IPS-20b (cell line): Measurements from ENCODE around the gene MYO1E.

Source experiments
- H3K27ac ChIP-seq: one replicate; pipeline ENCODE4 v1.5.1; 2013; ENCODE audit warnings: low read length
- H3K27me3 ChIP-seq: 2 replicates; pipeline ENCODE4 v1.6.1; 2013; ENCODE audit warnings: mild to moderate bottlenecking, low read length, inconsistent platforms; ENCODE audit not compliant: insufficient read depth
- H3K36me3 ChIP-seq: 2 replicates; pipeline ENCODE4 v1.6.1; 2013; ENCODE audit warnings: low read depth, mild to moderate bottlenecking, inconsistent platforms, low read length, moderate library complexity; ENCODE audit not compliant: insufficient read depth
- H3K4me1 ChIP-seq: 2 replicates; pipeline ENCODE4 v1.6.1; 2013; ENCODE audit warnings: mild to moderate bottlenecking, control low read depth, inconsistent platforms, low read length, moderate library complexity; ENCODE audit not compliant: insufficient read depth
- H3K4me3 ChIP-seq: 2 replicates; pipeline ENCODE4 v1.5.1; 2013; ENCODE audit warnings: mild to moderate bottlenecking, low read length, inconsistent platforms
- H3K9ac ChIP-seq: 2 replicates; pipeline ENCODE4 v1.6.1; 2013; ENCODE audit warnings: low read depth, mild to moderate bottlenecking, inconsistent platforms, low read length, moderate library complexity
- H3K9me3 ChIP-seq: 2 replicates; pipeline ENCODE4 v1.6.1; 2013; ENCODE audit warnings: mild to moderate bottlenecking, low read depth, low read length, inconsistent platforms; ENCODE audit not compliant: insufficient read depth

MYO1E gene

DNA sequence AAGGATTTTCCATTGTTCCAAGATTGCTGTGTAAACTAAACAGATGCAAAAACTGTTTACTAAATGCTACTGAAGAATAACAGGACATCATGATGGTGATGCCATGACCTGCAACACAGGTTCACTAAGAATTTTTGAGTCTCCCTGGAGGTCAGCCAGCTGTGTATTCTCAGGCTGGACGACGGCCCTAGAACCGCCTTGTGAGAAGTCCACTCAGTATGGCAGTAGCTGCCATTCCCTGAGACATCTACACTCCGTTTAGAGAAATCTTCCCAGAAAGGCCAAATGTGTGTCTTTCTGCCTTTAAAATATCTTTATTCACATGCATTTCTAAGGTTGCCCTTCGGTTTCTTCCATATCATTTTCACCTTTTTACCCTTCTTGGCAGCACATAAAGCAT is 63.3 kb downstream of the MYO1E start:
- no peaks in the 10 kb centered on the region for H3K36me3 ChIP-seq
- no peak overlapping the region for H3K27ac ChIP-seq
- no peaks in the 10 kb centered on the region for H3K9me3 ChIP-seq
- H3K4me3 ChIP-seq, result no peak overlapping the region
- no peaks in the 10 kb centered on the region for H3K27me3 ChIP-seq
- peaks cover 9% of the 10 kb centered on the region; the same call in 1 of the 2 replicates for H3K4me1 ChIP-seq
- H3K9ac ChIP-seq, result no peak overlapping the region

DNA sequence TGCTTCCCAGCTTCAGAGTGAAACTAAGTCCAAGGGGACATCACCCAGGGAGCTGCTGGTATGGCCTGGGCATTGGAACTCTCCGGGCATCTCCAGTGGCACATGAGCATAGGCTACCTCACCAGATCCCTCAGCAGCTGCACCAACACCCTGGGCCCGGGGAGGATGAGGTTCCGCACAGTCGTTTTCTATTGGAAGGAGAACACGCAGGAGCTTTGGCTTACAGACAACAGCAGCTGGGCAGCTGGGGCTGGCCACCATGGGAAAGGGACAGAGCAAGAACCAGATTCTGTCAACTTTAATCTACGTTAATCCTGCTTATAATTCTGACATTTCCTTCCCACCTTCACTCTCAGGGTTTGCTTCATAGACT is 65.5 kb downstream of the MYO1E start:
- no peaks in the 10 kb centered on the region for H3K27me3 ChIP-seq
- no peaks in the 10 kb centered on the region for H3K4me1 ChIP-seq
- no peaks in the 10 kb centered on the region for H3K9me3 ChIP-seq
- H3K9ac ChIP-seq, result no peak overlapping the region
- H3K4me3 ChIP-seq, result no peak overlapping the region
- no peaks in the 10 kb centered on the region for H3K36me3 ChIP-seq
- no peak overlapping the region for H3K27ac ChIP-seq

DNA sequence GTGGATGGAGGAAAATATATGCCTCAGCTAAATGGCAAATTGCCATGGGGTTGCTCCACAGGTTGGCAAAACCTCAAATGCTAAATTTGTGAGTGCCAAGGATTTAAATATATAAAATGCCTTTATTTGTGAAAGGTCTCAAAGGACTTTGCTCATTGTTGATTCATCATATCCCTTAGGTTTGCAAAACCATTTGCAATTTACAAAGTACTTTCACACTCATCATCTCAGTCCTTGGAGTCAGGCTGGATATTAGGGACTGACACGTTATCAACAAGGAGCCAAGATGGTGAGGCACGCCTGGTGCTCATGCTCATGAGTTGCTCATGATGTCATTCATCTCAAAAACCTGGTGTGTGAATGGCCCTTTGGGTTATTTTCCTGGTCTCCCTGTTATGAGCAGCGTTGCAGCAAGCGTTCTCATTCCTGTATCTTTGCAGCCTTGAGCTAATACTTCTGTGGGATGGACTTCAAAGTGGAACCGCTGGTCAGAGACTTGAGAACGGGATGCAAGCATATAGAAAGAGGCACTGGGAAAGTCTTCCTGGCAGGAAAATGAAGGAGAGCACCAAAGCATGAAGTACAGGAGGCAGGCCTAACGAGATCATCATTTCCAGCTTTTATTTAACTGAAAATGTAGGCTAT is 66.0 kb downstream of the MYO1E start:
- Histone ChIP-seq H3K9ac (no peak overlapping the region), H3K27ac (no peak overlapping the region), H3K9me3 (no peaks in the 10 kb centered on the region), H3K27me3 (no peaks in the 10 kb centered on the region), H3K4me3 (no peak overlapping the region), H3K36me3 (no peaks in the 10 kb centered on the region), H3K4me1 (no peaks in the 10 kb centered on the region)

DNA sequence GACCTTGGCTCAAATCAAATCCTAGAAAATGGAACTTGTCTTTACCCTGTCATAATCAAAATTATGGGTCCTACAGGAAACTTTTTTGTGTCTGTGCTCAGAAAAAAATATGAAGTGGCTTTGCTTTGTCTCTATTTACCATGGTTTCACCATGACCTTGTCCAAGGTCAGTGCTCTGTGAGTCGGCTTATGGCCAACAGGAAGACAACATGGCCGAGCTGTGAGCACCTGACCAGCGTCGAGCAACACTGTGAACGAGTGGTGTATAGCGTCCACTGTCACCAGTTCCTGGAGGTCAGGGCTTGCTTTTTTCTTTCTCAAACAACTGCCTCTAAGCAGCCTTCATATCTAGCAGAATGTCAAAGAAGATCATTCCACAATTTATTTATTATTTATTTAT is 67.9 kb downstream of the MYO1E start:
- Histone ChIP-seq H3K9ac (no peak overlapping the region), H3K27me3 (no peaks in the 10 kb centered on the region), H3K4me1 (no peaks in the 10 kb centered on the region; the same call in 1 of the 2 replicates), H3K36me3 (no peaks in the 10 kb centered on the region), H3K9me3 (no peaks in the 10 kb centered on the region), H3K27ac (no peak overlapping the region), H3K4me3 (no peak overlapping the region)

DNA sequence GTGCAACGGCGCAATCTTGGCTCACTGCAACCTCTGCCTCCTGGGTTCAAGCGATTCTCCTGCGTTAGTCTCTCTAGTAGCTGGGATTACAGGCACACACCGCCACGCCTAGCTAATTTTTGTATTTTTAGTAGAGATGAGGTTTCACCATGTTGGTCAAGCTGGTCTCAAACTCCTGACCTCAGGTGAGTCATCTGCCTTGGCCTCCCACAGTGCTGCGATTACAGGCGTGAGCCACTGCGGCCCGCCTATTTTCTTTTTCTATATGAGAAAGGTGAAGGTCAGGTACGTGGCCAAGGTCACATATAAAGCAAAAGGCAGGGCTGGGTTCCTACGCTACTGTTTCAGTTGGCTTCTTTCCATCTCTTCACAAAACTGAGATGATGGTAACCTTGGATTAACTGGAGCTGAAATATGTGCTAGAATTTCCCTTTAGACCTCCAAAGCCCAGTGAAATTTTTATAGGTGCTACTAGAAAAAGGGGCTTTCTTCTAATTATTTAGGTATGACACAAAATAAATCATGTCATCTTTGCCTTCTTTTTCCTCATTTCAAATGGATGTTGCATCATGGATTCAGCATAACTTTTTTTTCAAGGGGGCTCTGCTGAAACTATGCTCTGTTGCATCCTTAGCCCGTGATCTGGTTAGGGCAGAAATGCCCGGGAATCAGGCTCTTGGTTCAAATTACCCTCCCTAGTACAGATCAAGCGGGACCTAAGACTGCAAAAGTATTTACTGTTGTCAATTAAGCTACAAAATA is 68.5 kb downstream of the MYO1E start:
- Histone ChIP-seq H3K36me3 (no peaks in the 10 kb centered on the region), H3K27ac (no peak overlapping the region), H3K9ac (no peak overlapping the region), H3K27me3 (no peaks in the 10 kb centered on the region), H3K4me3 (no peak overlapping the region), H3K9me3 (no peaks in the 10 kb centered on the region), H3K4me1 (no peaks in the 10 kb centered on the region; the same call in 1 of the 2 replicates)

DNA sequence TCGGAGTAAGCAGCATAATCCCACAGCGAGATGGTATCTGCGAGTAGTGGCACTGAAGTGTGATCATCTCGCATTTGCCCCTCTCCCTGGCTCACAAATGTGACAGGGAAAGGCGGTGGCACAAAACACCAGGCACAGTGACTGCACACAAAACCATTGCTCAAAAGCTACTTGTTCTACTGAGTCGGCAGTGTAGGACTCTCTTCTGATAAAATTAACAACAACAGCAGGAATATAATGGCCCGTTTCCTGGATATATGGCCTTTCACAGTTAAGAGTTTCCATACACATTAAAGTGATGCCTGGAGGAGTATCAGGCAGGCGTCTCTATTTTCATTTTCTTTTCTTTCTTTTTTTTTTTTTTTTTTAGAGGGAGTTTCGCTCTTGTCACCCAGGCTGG is 69.0 kb downstream of the MYO1E start:
- Histone ChIP-seq H3K27ac (no peak overlapping the region), H3K4me3 (no peak overlapping the region), H3K9me3 (no peaks in the 10 kb centered on the region), H3K27me3 (no peaks in the 10 kb centered on the region), H3K9ac (no peak overlapping the region), H3K4me1 (no peaks in the 10 kb centered on the region; the same call in 1 of the 2 replicates), H3K36me3 (no peaks in the 10 kb centered on the region)

DNA sequence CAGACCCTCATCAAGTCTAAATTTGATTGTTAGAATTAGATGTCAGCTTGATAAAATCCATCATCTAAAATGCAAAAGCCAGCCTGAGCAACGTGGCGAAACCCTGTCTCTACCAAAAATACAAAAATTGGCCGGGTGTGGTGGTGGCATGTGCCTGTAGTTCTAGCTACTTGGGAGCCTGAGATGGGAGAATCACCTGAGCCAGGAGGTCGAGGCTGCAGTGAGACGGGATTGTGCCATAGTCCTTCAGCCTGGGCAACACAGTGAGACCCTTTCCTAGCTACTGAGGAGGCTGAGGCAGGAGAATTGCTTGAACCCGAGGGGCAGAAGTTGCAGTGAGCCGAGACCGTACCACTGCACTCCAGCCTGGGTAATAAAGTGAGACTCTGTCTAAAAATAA is 69.5 kb downstream of the MYO1E start:
- Histone ChIP-seq H3K9ac (no peak overlapping the region), H3K27ac (no peak overlapping the region), H3K9me3 (no peaks in the 10 kb centered on the region), H3K36me3 (no peaks in the 10 kb centered on the region), H3K4me3 (no peak overlapping the region), H3K27me3 (no peaks in the 10 kb centered on the region), H3K4me1 (peaks cover 5% of the 10 kb centered on the region)

DNA sequence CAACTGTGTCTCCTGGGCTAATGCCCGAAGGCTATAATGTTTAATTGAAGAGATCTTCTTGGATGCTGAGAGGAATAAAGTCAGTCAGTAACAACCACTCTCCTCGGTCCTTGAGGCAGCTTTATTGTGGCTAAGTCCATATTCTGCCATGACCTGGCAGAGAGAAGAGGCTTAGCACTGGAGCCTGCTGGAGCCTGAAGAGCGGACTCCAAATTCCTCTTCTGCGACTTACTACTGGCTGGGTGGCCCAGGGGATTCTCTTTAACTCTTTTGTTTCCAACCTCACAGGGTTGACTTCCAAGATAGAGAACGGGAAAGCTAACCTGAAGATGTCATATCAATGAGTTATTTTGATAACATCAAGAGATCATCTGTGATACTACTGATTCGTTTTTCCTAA is 71.1 kb downstream of the MYO1E start:
- Histone ChIP-seq H3K4me1 (peaks cover 8% of the 10 kb centered on the region), H3K27ac (no peak overlapping the region), H3K4me3 (no peak overlapping the region), H3K9ac (no peak overlapping the region), H3K9me3 (no peaks in the 10 kb centered on the region), H3K36me3 (no peaks in the 10 kb centered on the region), H3K27me3 (no peaks in the 10 kb centered on the region)

DNA sequence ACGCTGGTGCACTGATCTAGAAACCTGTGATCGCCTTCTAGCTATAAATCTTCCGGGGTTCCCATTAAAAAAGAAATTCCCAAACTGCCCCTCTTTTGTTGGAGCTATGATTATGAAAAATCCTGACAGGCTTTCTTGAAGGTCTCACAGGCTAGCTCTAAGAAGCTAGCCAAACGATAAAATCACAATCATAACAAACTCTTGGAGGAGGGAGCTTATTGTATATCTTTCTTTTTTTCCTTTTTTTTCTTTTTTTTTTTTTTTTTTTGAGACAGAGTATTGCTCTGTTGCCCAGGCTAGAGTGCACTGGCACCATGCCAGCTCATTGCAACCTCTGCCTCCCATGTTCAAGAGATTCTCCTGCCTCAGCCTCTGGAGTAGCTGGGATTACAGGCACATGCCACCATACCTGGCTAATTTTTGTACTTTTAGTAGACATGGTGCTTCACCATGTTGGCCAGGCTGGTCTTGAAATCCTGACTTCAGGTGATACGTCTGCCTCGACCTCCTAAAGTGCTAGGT is 72.0 kb downstream of the MYO1E start:
- peaks cover 16% of the 10 kb centered on the region for H3K4me1 ChIP-seq
- H3K36me3 ChIP-seq, result no peaks in the 10 kb centered on the region
- no peak overlapping the region for H3K27ac ChIP-seq
- no peaks in the 10 kb centered on the region for H3K27me3 ChIP-seq
- no peak overlapping the region for H3K9ac ChIP-seq
- H3K9me3 ChIP-seq, result no peaks in the 10 kb centered on the region
- no peak overlapping the region for H3K4me3 ChIP-seq

DNA sequence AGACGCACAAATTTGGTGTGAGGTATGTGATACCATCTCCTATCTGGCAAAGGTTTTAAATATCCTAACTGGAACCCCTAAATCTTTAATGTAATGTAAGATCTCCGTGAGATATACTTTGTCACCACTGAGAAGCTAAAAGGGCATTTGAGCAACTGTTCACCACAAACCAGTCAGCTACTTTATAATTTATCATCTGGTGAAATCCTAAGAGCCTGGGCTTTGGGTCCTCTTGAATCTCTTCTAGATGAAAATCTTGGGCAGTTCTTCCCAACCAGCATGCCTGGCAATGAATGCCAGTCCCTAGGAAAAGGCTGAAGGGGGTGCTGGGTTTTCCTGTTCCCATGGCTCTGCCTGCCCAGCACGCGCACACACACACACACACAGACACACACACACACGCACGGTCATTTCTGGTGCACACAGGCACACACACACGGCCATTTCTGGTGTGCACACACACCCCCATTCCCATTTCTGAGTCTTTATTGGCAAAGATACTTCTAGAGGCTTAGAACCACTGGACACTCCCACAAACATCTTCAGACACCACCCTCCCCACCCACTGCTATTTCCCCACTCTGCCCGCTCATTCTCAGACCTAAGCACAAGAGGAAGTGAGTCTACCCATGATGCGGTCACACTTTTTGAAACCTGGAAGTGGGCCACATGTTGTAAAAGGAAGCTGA is 72.6 kb downstream of the MYO1E start:
- H3K4me3 ChIP-seq, result no peak overlapping the region
- no peak overlapping the region for H3K27ac ChIP-seq
- H3K4me1 ChIP-seq, result peaks cover 22% of the 10 kb centered on the region
- H3K36me3 ChIP-seq, result no peaks in the 10 kb centered on the region
- no peak overlapping the region for H3K9ac ChIP-seq
- no peaks in the 10 kb centered on the region for H3K27me3 ChIP-seq
- no peaks in the 10 kb centered on the region for H3K9me3 ChIP-seq

DNA sequence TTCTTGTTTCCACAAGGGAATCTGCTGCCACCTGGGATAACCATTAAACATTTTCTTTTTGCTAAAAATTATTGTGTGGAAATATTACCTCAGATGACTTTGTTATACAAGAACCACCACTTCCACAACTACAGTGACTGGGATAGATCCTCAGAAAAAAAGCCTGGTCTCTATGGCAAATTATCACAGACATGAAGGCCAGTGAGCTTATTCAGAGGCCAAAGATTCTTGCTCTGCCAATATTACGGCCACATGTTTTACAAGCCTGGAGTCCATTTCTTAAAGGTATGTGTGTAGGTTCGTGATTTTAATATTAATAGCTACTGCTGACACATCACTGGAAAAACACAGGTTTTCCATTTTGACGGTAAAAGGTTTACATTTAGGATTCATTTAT is 73.8 kb downstream of the MYO1E start:
- Histone ChIP-seq H3K9me3 (no peaks in the 10 kb centered on the region), H3K4me3 (no peak overlapping the region), H3K4me1 (peaks cover 26% of the 10 kb centered on the region), H3K36me3 (no peaks in the 10 kb centered on the region), H3K9ac (no peak overlapping the region), H3K27ac (no peak overlapping the region), H3K27me3 (no peaks in the 10 kb centered on the region)
